ENCODE data around the gene SIL1. TPM values are rescaled to one million over a fixed set of nuclear protein-coding genes. Genes with fewer than 3 reads are reported as not detected.

Gene SIL1
- total RNA-seq, 3 donors from 2014 or later (not counting 1 experiment from before 2014, with no cell fraction given), result 16.9 to 22.5 (median 22.4) TPM

DNA sequence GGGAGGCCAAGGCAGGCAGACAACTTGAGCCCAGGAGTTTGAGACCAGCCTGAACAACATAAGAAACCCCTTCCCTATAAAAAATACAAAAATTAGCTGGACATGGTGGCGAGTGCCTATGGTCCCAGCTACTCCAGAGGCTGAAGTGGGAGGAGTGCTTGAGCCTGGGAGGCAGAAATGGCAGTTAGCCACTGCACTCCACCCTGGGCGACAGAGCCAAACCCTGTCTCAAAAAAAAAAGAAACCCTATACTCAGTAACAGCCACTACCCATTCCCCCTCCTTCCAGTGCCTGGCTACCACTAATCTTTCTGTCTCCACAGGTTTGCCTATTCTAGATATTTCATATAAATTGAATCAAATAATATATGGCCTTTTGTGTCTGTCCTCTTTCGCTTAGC, 14.3 kb upstream of the SIL1 start:
- TF ChIP-seq CTCF (IDR thresholded peaks at IDR 0.05), result no peak
- no peaks in the 10 kb centered on the region for H3K9me3 Mint-ChIP-seq
- peaks cover 0 to 3% of the 10 kb centered on the region in 2 donors for H3K27me3 Mint-ChIP-seq (ENCODE audit: low read depth in 2 of 2)
- no peak overlapping the region for H3K4me3 Mint-ChIP-seq
- no peaks in the 10 kb centered on the region for H3K36me3 Mint-ChIP-seq
- Histone ChIP-seq H3K27me3 (ENCODE audit: control insufficient read depth, insufficient read depth, low read length) (no peaks in the 10 kb centered on the region), H3K27ac (ENCODE audit: low read length) (no peak overlapping the region), H3K9me3 (ENCODE audit: control insufficient read depth, insufficient read depth, low read length) (no peaks in the 10 kb centered on the region), H3K4me3 (ENCODE audit: low read length) (no peak overlapping the region), H3K4me1 (ENCODE audit: control insufficient read depth, insufficient read depth, low read length) (no peaks in the 10 kb centered on the region), H3K36me3 (ENCODE audit: control insufficient read depth, insufficient read depth, low read length) (no peaks in the 10 kb centered on the region)
- DNase-seq, result no peak
- WGBS (ENCODE audit: insufficient coverage), result 89% methylated on average over 2 of the region's 3 CpGs
- no peak overlapping the region for H3K27ac Mint-ChIP-seq
- intact Hi-C loops (cut with micrococcal nuclease), result no loop called here
- ATAC-seq, result no peak
- no peaks in the 10 kb centered on the region for H3K4me1 Mint-ChIP-seq

GRCh38 chr5:139210585-139210984, 12.4 kb upstream of the SIL1 start:
- intact Hi-C loops (cut with micrococcal nuclease), result no loop called here
- H3K27ac Mint-ChIP-seq, result no peak overlapping the region
- TF ChIP-seq CTCF (IDR thresholded peaks at IDR 0.05), result no peak
- H3K27me3 Mint-ChIP-seq (ENCODE audit: low read depth in 2 of 2), result no peaks in the 10 kb centered on the region
- Histone ChIP-seq H3K27me3 (ENCODE audit: control insufficient read depth, insufficient read depth, low read length) (no peaks in the 10 kb centered on the region), H3K36me3 (ENCODE audit: control insufficient read depth, insufficient read depth, low read length) (no peaks in the 10 kb centered on the region), H3K9me3 (ENCODE audit: control insufficient read depth, insufficient read depth, low read length) (no peaks in the 10 kb centered on the region), H3K4me1 (ENCODE audit: control insufficient read depth, insufficient read depth, low read length) (no peaks in the 10 kb centered on the region), H3K27ac (ENCODE audit: low read length) (no peak overlapping the region), H3K4me3 (ENCODE audit: low read length) (no peak overlapping the region)
- no peak for ATAC-seq
- H3K36me3 Mint-ChIP-seq, result no peaks in the 10 kb centered on the region
- H3K4me3 Mint-ChIP-seq, result no peak overlapping the region
- no peaks in the 10 kb centered on the region for H3K9me3 Mint-ChIP-seq
- no peaks in the 10 kb centered on the region for H3K4me1 Mint-ChIP-seq
- no peak for DNase-seq
- 94% methylated on average over 3 of the region's 4 CpGs for WGBS (ENCODE audit: insufficient coverage)

GRCh38 chr5:139207297-139208000, 9.3 kb upstream of the SIL1 start:
- Mint-ChIP-seq H3K9me3 (no peaks in the 10 kb centered on the region), H3K36me3 (no peaks in the 10 kb centered on the region), H3K27me3 (ENCODE audit: low read depth in 2 of 2) (no peaks in the 10 kb centered on the region), H3K27ac (no peak overlapping the region), H3K4me1 (no peaks in the 10 kb centered on the region), H3K4me3 (no peak overlapping the region)
- no peaks in the 10 kb centered on the region for H3K27me3 ChIP-seq (ENCODE audit: control insufficient read depth, insufficient read depth, low read length)
- 92% methylated on average over 2 of the region's 3 CpGs for WGBS (ENCODE audit: insufficient coverage)
- DNase-seq (no peak), ATAC-seq (no peak)
- no peaks in the 10 kb centered on the region for H3K36me3 ChIP-seq (ENCODE audit: control insufficient read depth, insufficient read depth, low read length)
- H3K4me3 ChIP-seq (ENCODE audit: low read length), result no peak overlapping the region
- no peak for TF ChIP-seq CTCF (IDR thresholded peaks at IDR 0.05)
- no peaks in the 10 kb centered on the region for H3K4me1 ChIP-seq (ENCODE audit: control insufficient read depth, insufficient read depth, low read length)
- no peaks in the 10 kb centered on the region for H3K9me3 ChIP-seq (ENCODE audit: control insufficient read depth, insufficient read depth, low read length)
- no peak overlapping the region for H3K27ac ChIP-seq (ENCODE audit: low read length)
- intact Hi-C loops (cut with micrococcal nuclease), result no loop called here

- Mint-ChIP-seq H3K4me1 (no peaks in the 10 kb centered on the region), H3K36me3 (no peaks in the 10 kb centered on the region), H3K4me3 (no peak overlapping the region), H3K27ac (no peak overlapping the region), H3K9me3 (no peaks in the 10 kb centered on the region), H3K27me3 (ENCODE audit: low read depth in 2 of 2) (no peaks in the 10 kb centered on the region)
- no peaks in the 10 kb centered on the region for H3K27me3 ChIP-seq (ENCODE audit: control insufficient read depth, insufficient read depth, low read length)
- H3K36me3 ChIP-seq (ENCODE audit: control insufficient read depth, insufficient read depth, low read length), result no peaks in the 10 kb centered on the region
- H3K4me1 ChIP-seq (ENCODE audit: control insufficient read depth, insufficient read depth, low read length), result no peaks in the 10 kb centered on the region
- 81% methylated on average over 2 of the region's 2 CpGs for WGBS (ENCODE audit: insufficient coverage)
- TF ChIP-seq CTCF (IDR thresholded peaks at IDR 0.05), result no peak
- intact Hi-C loops (cut with micrococcal nuclease), result no loop called here
- DNase-seq (no peak), ATAC-seq (no peak)
- H3K27ac ChIP-seq (ENCODE audit: low read length), result no peak overlapping the region
- no peaks in the 10 kb centered on the region for H3K9me3 ChIP-seq (ENCODE audit: control insufficient read depth, insufficient read depth, low read length)
- no peak overlapping the region for H3K4me3 ChIP-seq (ENCODE audit: low read length)
These were observed 7.4 kb upstream of the SIL1 start for GRCh38 chr5:139205586-139205985.

Measured in natural killer cell (primary cell).